AG04449 (cell line): ENCODE results near the gene CMTM5.
"Not testable (repeated sequence)": the region's sequence is repeated elsewhere in the genome, so short reads cannot be mapped to it uniquely, and the experiment has no call there.

Source experiments
- CTCF ChIA-PET: fragments of 350-600 bp; formaldehyde crosslinking; extraction: SDS; loops from one replicate; lab custom pipeline; 2021; ENCODE audit warnings: antibody characterized with exemption; lab: Yijun Ruan, JAX
- POLR2A ChIA-PET: fragments of 400-600, 350-600 bp; formaldehyde crosslinking; extraction: SDS; loops from one replicate; lab custom pipeline; 2020; ENCODE audit warnings: antibody characterized with exemption, inconsistent platforms; lab: Yijun Ruan, JAX
- DNase-seq: peaks from one replicate; pipeline ENCODE4 v3.0.0-alpha.2; 2010; ENCODE audit warnings: low read depth, low spot score
- H3K4me3 ChIP-seq: 2 replicates; pipeline ENCODE4 v1.5.1; 2011; ENCODE audit warnings: low read depth, mild to moderate bottlenecking, control low read depth, low read length
- TF ChIP-seq, protein P1 (sequence below): IDR thresholded peaks from one replicate; pipeline ENCODE4 v1.5.1; 2011; ENCODE audit warnings: mild to moderate bottlenecking, moderate library complexity, low read length, control low read depth, inconsistent platforms; ENCODE audit not compliant: insufficient read depth; ENCODE audit errors: missing control alignments

The CMTM5 gene

DNA sequence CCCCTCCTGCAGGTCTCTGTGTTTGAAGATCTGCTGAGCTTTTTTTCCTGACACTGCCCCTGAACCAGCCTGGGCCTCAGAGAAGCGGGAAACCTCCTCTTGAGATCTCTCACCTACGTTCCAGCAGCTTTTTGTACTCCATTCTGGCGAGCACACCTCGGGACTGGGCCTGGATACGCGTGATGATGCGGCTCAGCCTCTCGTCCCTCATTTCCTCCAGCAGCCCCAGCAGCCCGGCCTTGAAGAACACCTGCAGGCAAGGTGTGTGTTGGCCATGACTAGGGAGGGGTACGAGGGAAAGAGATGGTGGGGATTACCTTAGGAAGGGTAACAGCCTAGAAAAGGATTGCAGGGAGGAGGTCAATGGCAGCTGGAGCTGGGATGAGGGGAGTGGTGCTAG is 48.3 kb downstream of the CMTM5 start:
- no peak overlapping the region for H3K4me3 ChIP-seq
- ChIA-PET CTCF (no interaction called here), POLR2A (no interaction called here)
- no peak for DNase-seq
- TF ChIP-seq, protein P1, sequence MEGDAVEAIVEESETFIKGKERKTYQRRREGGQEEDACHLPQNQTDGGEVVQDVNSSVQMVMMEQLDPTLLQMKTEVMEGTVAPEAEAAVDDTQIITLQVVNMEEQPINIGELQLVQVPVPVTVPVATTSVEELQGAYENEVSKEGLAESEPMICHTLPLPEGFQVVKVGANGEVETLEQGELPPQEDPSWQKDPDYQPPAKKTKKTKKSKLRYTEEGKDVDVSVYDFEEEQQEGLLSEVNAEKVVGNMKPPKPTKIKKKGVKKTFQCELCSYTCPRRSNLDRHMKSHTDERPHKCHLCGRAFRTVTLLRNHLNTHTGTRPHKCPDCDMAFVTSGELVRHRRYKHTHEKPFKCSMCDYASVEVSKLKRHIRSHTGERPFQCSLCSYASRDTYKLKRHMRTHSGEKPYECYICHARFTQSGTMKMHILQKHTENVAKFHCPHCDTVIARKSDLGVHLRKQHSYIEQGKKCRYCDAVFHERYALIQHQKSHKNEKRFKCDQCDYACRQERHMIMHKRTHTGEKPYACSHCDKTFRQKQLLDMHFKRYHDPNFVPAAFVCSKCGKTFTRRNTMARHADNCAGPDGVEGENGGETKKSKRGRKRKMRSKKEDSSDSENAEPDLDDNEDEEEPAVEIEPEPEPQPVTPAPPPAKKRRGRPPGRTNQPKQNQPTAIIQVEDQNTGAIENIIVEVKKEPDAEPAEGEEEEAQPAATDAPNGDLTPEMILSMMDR = no peak

DNA sequence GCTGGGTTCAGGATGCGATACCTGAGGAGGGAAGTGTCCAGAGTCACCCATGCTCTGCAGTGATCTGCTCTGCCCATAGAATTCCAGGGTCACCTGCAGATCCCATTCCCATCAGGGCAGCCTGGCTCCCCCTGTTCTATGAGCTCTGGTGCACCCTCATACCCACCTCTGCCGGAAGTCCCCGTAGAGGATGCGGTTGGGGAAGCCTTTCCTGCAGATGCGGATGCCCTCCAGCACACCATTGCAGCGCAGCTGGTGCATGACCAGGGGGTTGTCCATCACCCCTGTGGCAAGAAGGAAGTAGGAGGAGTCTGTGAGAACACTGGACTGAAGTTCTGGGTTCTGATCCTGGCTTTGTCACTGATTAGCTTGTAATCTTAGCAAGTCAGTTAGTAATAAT is 49.0 kb downstream of the CMTM5 start:
- CTCF ChIA-PET, DNase-seq, H3K4me3 ChIP-seq, POLR2A ChIA-PET: not testable (repeated sequence)

- H3K4me3 ChIP-seq = no peak overlapping the region
- TF ChIP-seq, protein P1 = no peak
- ChIA-PET POLR2A (no interaction called here), CTCF (no interaction called here)
- DNase-seq = no peak
These were observed 52.0 kb downstream of the CMTM5 start for GRCh38 chr14:23428686-23429495.
